IMR-90 (cell line): Measurements from ENCODE around the gene UTP4. TPM values are rescaled to one million over a fixed set of nuclear protein-coding genes. Genes with fewer than 3 reads are reported as not detected.
A peak's percentile ranks its signal among the peaks of the same experiment; 100 is the strongest.

Source experiments
- ATAC-seq: fragments of 200-7000 bp; cut with Tn5 transposase; 2 replicates; pipeline ENCODE4 v1.9.1; 2020; ENCODE audit warnings: low read depth, mild to moderate bottlenecking, moderate library complexity
- BruUV-seq: library from RNA; stranded (reverse); fragments of 400-500 nt; replicated peaks from 2 replicates; lab custom pipeline; 2021; lab: Mats Ljungman, UMichigan
- CTCF ChIA-PET: fragments of 300-600 bp; formaldehyde crosslinking; extraction: SDS; loops from one replicate; lab custom pipeline; 2021; ENCODE audit warnings: antibody characterized with exemption; lab: Yijun Ruan, JAX
- POLR2A ChIA-PET: fragments of 300-600 bp; sonication (Branson Sonifier 250); formaldehyde crosslinking; loops from one replicate; lab custom pipeline; 2022; ENCODE audit warnings: antibody characterized with exemption; ENCODE audit not compliant: unreplicated experiment; lab: Charles Lee
- DNase-seq: peaks from one replicate; pipeline ENCODE4 v3.0.0; 2013
- H2AFZ ChIP-seq: replicated peaks from 2 replicates; pipeline ENCODE3; 2013; ENCODE audit warnings: low read length, mild to moderate bottlenecking; ENCODE audit not compliant: poor library complexity
- H2AK5ac ChIP-seq: 2 replicates; pipeline ENCODE4 v1.6.1; 2013; ENCODE audit warnings: low read depth, low read length, inconsistent platforms
- H2AK9ac ChIP-seq: replicated peaks from 2 replicates; pipeline ENCODE3; 2013; ENCODE audit warnings: mild to moderate bottlenecking, low read depth, low read length, moderate library complexity; ENCODE audit not compliant: poor library complexity
- H2BK120ac ChIP-seq: 2 replicates; pipeline ENCODE4 v1.6.1; 2013; ENCODE audit warnings: low read depth, low read length, inconsistent platforms
- H2BK15ac ChIP-seq: 3 replicates; pipeline ENCODE4 v1.6.1; 2013; ENCODE audit warnings: low read depth, low read length, inconsistent platforms
- H2BK20ac ChIP-seq: 2 replicates; pipeline ENCODE4 v1.6.1; 2013; ENCODE audit warnings: low read depth, mild to moderate bottlenecking, inconsistent platforms, low read length, moderate library complexity
- H2BK5ac ChIP-seq: 2 replicates; pipeline ENCODE4 v1.6.1; 2013; ENCODE audit warnings: mild to moderate bottlenecking, low read depth, low read length, inconsistent platforms; ENCODE audit not compliant: poor library complexity, severe bottlenecking
- H3K14ac ChIP-seq: replicated peaks from 2 replicates; pipeline ENCODE4 v1.6.1; 2013; ENCODE audit warnings: low read depth, low read length, inconsistent platforms
- H3K18ac ChIP-seq: 2 replicates; pipeline ENCODE4 v1.6.1; 2013; ENCODE audit warnings: low read depth, low read length, control low read depth
- H3K23ac ChIP-seq: 2 replicates; pipeline ENCODE4 v1.6.1; 2013; ENCODE audit warnings: low read depth, low read length, inconsistent platforms
- H3K27ac ChIP-seq: 2 replicates; pipeline ENCODE4 v1.5.1; 2013; ENCODE audit warnings: mild to moderate bottlenecking, control low read depth, low read length; ENCODE audit not compliant: insufficient read depth
- H3K27me3 ChIP-seq: 2 replicates; pipeline ENCODE4 v1.6.1; 2013; ENCODE audit warnings: low read length; ENCODE audit not compliant: control insufficient read depth, insufficient read depth
- H3K36me3 ChIP-seq: 2 replicates; pipeline ENCODE4 v1.6.1; 2013; ENCODE audit warnings: low read length, mixed read lengths; ENCODE audit not compliant: control insufficient read depth, insufficient read depth
- H3K4ac ChIP-seq: 2 replicates; pipeline ENCODE4 v1.6.1; 2013; ENCODE audit warnings: low read depth, low read length, inconsistent platforms
- H3K4me1 ChIP-seq: 2 replicates; pipeline ENCODE4 v1.6.1; 2013; ENCODE audit warnings: low read length, mixed read lengths; ENCODE audit not compliant: control insufficient read depth, insufficient read depth
- H3K4me2 ChIP-seq: 2 replicates; pipeline ENCODE4 v1.6.1; 2013; ENCODE audit warnings: low read depth, mild to moderate bottlenecking, control low read depth, low read length, moderate library complexity
- H3K4me3 ChIP-seq: 2 replicates; pipeline ENCODE4 v1.5.1; 2013; ENCODE audit warnings: low read depth, mild to moderate bottlenecking, control low read depth, low read length, moderate library complexity; ENCODE audit not compliant: insufficient read depth
- H3K56ac ChIP-seq: 2 replicates; pipeline ENCODE4 v1.6.1; 2013; ENCODE audit warnings: low read length, inconsistent platforms; ENCODE audit not compliant: insufficient read depth; ENCODE audit errors: extremely low read depth
- H3K79me1 ChIP-seq, 2 experiments: 2 replicates each; pipeline ENCODE4 v1.6.1; 2013; ENCODE audit warnings: low read length in 2 of 2, inconsistent platforms in 1 of 2, low read depth in 1 of 2
- H3K9ac ChIP-seq: 2 replicates; pipeline ENCODE4 v1.6.1; 2013; ENCODE audit warnings: low read depth, low read length, control low read depth
- H3K9me1 ChIP-seq: 2 replicates; pipeline ENCODE4 v1.6.1; 2013; ENCODE audit warnings: low read length, inconsistent platforms; ENCODE audit not compliant: insufficient read depth
- H3K9me3 ChIP-seq: 2 replicates; pipeline ENCODE4 v1.6.1; 2013; ENCODE audit warnings: low read length; ENCODE audit not compliant: control insufficient read depth, insufficient read depth
- H4K20me1 ChIP-seq: 2 replicates; pipeline ENCODE4 v1.6.1; 2013; ENCODE audit warnings: low read length, inconsistent platforms; ENCODE audit not compliant: insufficient read depth
- H4K5ac ChIP-seq: 2 replicates; pipeline ENCODE4 v1.6.1; 2013; ENCODE audit warnings: mild to moderate bottlenecking, low read depth, low read length, control low read depth
- H4K8ac ChIP-seq, 2 experiments: 2 replicates each; pipeline ENCODE4 v1.6.1; 2013; ENCODE audit warnings: low read depth in 2 of 2, low read length in 2 of 2, control low read depth in 1 of 2, inconsistent platforms in 1 of 2
- H4K91ac ChIP-seq: 2 replicates; pipeline ENCODE4 v1.6.1; 2013; ENCODE audit warnings: low read depth, low read length, inconsistent platforms; ENCODE audit not compliant: insufficient read depth
- BHLHE40 ChIP-seq: fragments of 150-350 bp; IDR thresholded peaks from 2 replicates; pipeline ENCODE4 v1.6.1; 2016; ENCODE audit warnings: mild to moderate bottlenecking, low read depth, low read length
- CEBPB ChIP-seq: IDR thresholded peaks from 2 replicates; pipeline ENCODE4 v1.6.1; 2012; ENCODE audit warnings: low read depth, low read length, improper control_type of control experiment
- CHD1 ChIP-seq: IDR thresholded peaks from 2 replicates; pipeline ENCODE4 v1.6.1; 2012; ENCODE audit warnings: low read depth, low read length, improper control_type of control experiment
- CTCF ChIP-seq: conservative IDR thresholded peaks from 2 replicates; pipeline ENCODE4 v1.5.1; 2012; ENCODE audit warnings: mild to moderate bottlenecking, low read depth, low read length, improper control_type of control experiment
- ELK1 ChIP-seq: fragments of 150-350 bp; IDR thresholded peaks from 2 replicates; pipeline ENCODE4 v1.6.1; 2016; ENCODE audit warnings: low read depth, mild to moderate bottlenecking, low read length, moderate library complexity, borderline replicate concordance
- MAZ ChIP-seq: IDR thresholded peaks from 2 replicates; pipeline ENCODE4 v1.6.1; 2012; ENCODE audit warnings: low read depth, mild to moderate bottlenecking, low read length, improper control_type of control experiment, moderate library complexity, borderline replicate concordance
- MXI1 ChIP-seq: IDR thresholded peaks from 2 replicates; pipeline ENCODE4 v1.6.1; 2012; ENCODE audit warnings: low read depth, mild to moderate bottlenecking, low read length, moderate library complexity, borderline replicate concordance
- NFE2L2 ChIP-seq: fragments of 150-350 bp; IDR thresholded peaks from 2 replicates; pipeline ENCODE4 v1.6.1; 2016; ENCODE audit warnings: low read depth, mild to moderate bottlenecking, low read length
- POLR2A ChIP-seq: IDR thresholded peaks from 2 replicates; pipeline ENCODE4 v1.6.1; 2012; ENCODE audit warnings: mild to moderate bottlenecking, low read depth, low read length
- RAD21 ChIP-seq: IDR thresholded peaks from 2 replicates; pipeline ENCODE4 v1.6.1; 2012; ENCODE audit warnings: low read length, improper control_type of control experiment
- RCOR1 ChIP-seq: IDR thresholded peaks from 2 replicates; pipeline ENCODE4 v1.6.1; 2012; ENCODE audit warnings: mild to moderate bottlenecking, low read length, improper control_type of control experiment; ENCODE audit not compliant: insufficient replicate concordance
- WGBS, 2 experiments: methylation state at CpG; one replicate each; pipeline versions ENCODE4 v1.1.5 to v1.1.7; 2013; ENCODE audit warnings: missing lambda C conversion rate in 2 of 2; ENCODE audit not compliant: insufficient read length in 1 of 2; ENCODE audit errors: extremely low coverage in 2 of 2; 5-methylcytosine and 5-hydroxymethylcytosine counted together
- dilution Hi-C: fragments of 300-500 bp; cut with HindIII; formaldehyde crosslinking; loops from one replicate; pipeline ENCODE4 v1.14.3; 2018; ENCODE audit warnings: low sequenced_read_pairs; ENCODE audit not compliant: unreplicated experiment
- in situ Hi-C: fragments of 300-500 bp; cut with MboI; formaldehyde crosslinking; loops from 3 replicates; pipeline ENCODE4 v1.14.3; 2019; ENCODE audit warnings: low sequenced_read_pairs, inconsistent platforms, mixed read lengths
- intact Hi-C: fragments of 100-400 bp; cut with micrococcal nuclease; formaldehyde crosslinking; loops from 2 replicates; pipeline ENCODE4 v1.10.0; 2022
- polyA plus RNA-seq, 3 experiments: library from polyadenylated mRNA; depleted of rRNA; stranded (reverse); fragments of >200 nt; gene quantifications; 2 replicates each; pipeline ENCODE4 v1.2.3, GENCODE V29; 2012; ENCODE audit warnings: low replicate concordance in 1 of 3
- total RNA-seq: library from RNA; depleted of rRNA; stranded (reverse); fragments of >200 nt; gene quantifications from 2 replicates; pipeline ENCODE4 v1.2.3, GENCODE V29; 2012

The UTP4 gene
- total and polyA plus RNA-seq, 2 of the 4 experiments (the other 2 are of a cell fraction) = 32.1 to 61.8 TPM

GRCh38 chr16:69118468-69118867 lies 14.0 kb upstream of the UTP4 start:
- Histone ChIP-seq H2BK5ac (no peak overlapping the region), H4K5ac (no peak overlapping the region), H4K8ac (no peak overlapping the region), H3K27me3 (no peaks in the 10 kb centered on the region), H2AFZ (no peak overlapping the region), H3K23ac (no peak overlapping the region), H3K18ac (no peak overlapping the region), H3K4me3 (no peak overlapping the region), H2BK120ac (no peak overlapping the region), H3K9ac (no peak overlapping the region), H2BK20ac (no peak overlapping the region), H3K56ac (no peak overlapping the region), H3K36me3 (peaks cover 57% of the 10 kb centered on the region), H2AK9ac (no peak overlapping the region), H2BK15ac (no peak overlapping the region), H3K79me1 (peaks cover 33 to 60% of the 10 kb centered on the region in 2 experiments), H3K4me2 (no peak overlapping the region), H3K4ac (no peak overlapping the region), H3K9me3 (no peaks in the 10 kb centered on the region), H2AK5ac (no peak overlapping the region), H3K4me1 (no peaks in the 10 kb centered on the region), H3K14ac (no peak overlapping the region), H4K91ac (no peak overlapping the region), H3K9me1 (peaks cover 6% of the 10 kb centered on the region), H3K27ac (no peak overlapping the region), H4K20me1 (peaks cover 15% of the 10 kb centered on the region)
- intact Hi-C loops (no loop called here), in situ Hi-C loops (loop anchor here (5.0 to 10.0 kb wide), 3 partner anchors 144 to 414 kb away; no protein-coding TSS in a partner anchor), dilution Hi-C loops (no loop called here)
- TF ChIP-seq BHLHE40 (no peak), ELK1 (no peak), CEBPB (no peak), POLR2A (no peak), CHD1 (no peak), CTCF (no peak), RCOR1 (no peak), MXI1 (no peak), RAD21 (no peak), MAZ (no peak), NFE2L2 (no peak)
- ChIA-PET CTCF (no interaction called here), POLR2A (no interaction called here)
- BruUV-seq = TSS peak; percentile 48
- DNase-seq (no peak), ATAC-seq (no peak)
- WGBS, 2 experiments = no CpG with 5 or more reads among the region's 2 CpGs
